ENCODE results near the gene ABCA12.

Gene ABCA12

GRCh38 chr2:215110918-215111317, 27.5 kb downstream of the ABCA12 start:
- DNase-seq, result no peak

DNA sequence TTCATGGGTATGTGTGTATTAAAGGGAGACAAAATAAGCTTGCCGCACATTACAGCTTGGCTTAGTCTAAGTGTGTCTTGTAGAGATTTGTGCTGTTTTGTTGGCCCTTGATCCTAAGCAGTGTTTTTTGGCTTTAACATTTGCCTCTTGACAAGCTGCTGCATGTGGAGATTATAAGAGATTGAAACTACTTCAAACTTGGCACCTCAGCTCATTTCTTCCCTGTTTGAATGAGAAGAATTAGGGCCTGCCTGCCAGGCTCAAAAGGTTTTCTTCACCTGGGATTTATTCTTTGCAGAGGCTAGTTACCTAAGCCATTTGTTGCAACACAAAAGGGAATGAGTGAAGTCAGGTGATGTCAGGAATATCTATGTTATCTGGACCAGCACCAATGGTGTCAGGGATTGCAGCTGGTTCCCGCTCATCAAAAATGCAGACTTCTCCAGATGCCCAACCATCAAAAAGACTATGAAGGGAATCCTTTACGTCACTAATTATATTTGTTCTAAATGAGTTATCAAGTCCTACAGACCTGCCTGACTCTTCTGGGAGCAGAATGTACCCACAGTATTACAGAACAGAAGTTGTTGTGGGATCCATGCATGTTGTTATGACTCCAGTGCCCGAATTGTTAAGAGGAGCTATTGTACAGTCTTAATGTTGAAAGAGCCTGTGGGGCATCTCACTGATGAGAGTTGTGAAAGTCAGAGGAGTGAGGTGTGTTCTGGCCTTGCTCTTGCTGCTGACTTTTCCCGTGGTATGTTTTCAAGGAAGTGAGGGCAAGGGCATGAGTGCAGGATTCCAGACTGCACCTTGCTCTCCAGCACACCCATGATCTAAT, 31.0 kb downstream of the ABCA12 start:
- DNase-seq, result no peak

GRCh38 chr2:215105607-215106354, 32.6 kb downstream of the ABCA12 start:
- DNase-seq, result no peak

GRCh38 chr2:215104226-215104625, 34.2 kb downstream of the ABCA12 start:
- DNase-seq, result no peak

GRCh38 chr2:215098875-215099274, 39.6 kb downstream of the ABCA12 start:
- DNase-seq, result no peak

- no peak for DNase-seq
Observed at GRCh38 chr2:215084080-215084479, 54.3 kb downstream of the ABCA12 start.

GRCh38 chr2:215083146-215083545, 55.3 kb downstream of the ABCA12 start:
- DNase-seq, result no peak

DNA sequence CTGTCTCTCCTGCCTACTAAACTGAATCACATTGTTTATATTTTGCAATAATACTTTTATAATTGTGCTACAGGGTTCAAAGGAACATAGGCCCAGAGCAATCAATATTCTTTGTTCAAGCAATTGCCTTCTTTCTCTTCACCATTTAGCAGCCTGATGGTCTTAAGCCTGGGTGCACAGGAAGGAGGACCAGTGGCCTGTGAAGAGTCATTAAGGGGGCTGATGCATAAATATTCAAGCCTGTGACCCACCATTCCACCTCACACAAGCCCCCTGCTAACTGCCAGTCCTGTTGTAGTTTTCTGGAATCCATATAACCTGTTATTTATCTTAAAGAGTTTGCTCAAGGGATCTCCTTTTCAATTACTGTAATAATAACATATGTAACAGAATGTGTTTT, 56.0 kb downstream of the ABCA12 start:
- DNase-seq, result no peak

DNA sequence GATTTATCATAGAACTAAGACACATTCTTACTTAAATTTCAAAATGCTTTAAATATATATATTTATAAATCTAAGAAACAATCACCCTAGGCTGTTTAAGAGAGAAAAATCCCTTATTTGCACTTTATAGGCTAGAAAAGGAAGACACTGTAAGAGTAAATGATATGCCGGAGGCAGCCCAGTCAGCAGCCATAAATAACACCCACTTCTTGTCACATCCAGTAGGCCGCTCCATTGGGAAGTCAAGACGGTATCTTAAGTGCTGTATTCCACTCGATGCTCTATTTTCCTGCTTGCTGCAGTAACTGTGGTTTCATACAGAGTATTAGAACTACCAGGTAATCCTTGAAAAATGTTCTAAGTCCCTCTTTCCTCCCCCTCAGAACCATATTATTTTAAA, 57.9 kb downstream of the ABCA12 start:
- no peak for DNase-seq

DNA sequence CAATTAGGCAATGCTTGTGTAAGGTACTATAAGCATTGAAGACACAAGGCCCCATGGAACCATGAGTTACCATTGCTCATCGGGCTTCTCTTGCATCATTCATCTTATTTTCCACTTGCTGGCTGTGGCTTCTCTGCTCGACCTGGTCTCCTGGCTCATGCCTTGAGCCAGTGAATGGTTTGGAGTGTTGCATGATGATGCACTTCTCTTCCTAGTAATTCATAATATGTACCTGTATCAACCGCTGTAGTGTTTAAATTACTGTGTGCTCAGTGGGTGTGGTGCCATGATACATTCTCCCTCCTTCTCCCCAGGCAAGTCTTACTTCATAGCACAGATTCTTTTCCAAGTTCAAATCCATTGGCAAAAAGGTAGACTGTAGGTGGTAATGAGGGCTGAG, 66.8 kb downstream of the ABCA12 start:
- no peak for DNase-seq

- no peak for DNase-seq
Observed at GRCh38 chr2:215068399-215068798, 70.0 kb downstream of the ABCA12 start.

DNA sequence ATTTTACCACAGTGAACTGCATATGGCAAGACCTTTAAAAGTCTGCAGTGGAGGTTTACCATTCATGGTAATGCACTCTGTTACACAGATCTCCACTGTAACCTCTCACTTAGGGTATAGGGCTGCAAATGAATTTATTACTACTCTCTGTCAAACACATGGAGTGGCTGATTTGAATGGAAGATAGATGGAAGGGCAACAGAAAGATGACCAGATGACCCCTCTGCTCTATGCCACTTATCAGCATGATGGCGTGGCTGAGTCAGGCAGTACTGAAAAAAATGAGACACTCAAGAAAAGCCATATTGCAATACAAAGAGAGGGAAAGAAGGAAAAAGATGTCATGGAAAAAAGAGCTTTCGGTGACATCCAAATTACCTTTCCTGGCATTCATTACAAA, 72.3 kb downstream of the ABCA12 start:
- DNase-seq, result no peak

- no peak for DNase-seq
Observed at GRCh38 chr2:215063526-215063925, 74.9 kb downstream of the ABCA12 start.

- no peak for DNase-seq
Observed at GRCh38 chr2:215060861-215061536, 77.4 kb downstream of the ABCA12 start.

- DNase-seq, result no peak
Observed at GRCh38 chr2:215059724-215060123, 78.7 kb downstream of the ABCA12 start.

DNA sequence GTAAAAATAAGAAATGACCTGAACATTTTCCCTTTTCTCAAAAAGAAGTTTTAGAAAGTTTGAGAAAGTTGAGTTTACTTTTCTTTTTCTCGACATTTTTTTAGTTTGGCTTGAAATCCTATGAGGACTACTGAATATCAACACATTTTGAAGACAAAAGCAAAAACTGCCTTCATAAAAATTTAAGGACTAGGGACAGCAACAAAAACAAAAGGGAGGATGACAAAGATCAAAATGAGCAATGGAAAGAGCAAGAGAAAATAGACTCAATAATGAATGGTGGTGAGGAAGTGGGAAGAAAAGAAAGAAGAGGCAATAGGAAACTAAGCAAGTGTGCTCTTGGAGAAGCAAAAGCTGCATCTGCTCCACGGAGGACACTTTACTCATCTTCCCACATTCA, 82.5 kb downstream of the ABCA12 start:
- no peak for DNase-seq

DNA sequence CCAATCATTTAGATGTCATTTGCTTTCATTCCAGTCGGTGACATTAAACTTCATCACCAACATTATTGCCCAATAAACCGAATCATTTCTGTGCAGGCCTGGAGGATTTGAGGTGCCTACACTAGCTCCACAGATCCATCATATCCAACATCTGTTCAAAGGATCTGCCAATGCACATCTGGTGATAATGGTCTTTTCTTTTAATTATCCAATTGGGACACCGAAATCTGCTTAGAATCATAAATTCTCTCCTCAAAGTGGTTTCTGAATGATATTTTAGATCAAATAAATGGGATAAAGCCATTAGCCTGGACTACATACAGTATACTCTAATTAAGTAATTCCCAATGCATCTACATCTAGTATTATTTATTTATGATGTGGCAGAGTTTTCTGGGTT, 85.6 kb downstream of the ABCA12 start:
- no peak for DNase-seq

DNA sequence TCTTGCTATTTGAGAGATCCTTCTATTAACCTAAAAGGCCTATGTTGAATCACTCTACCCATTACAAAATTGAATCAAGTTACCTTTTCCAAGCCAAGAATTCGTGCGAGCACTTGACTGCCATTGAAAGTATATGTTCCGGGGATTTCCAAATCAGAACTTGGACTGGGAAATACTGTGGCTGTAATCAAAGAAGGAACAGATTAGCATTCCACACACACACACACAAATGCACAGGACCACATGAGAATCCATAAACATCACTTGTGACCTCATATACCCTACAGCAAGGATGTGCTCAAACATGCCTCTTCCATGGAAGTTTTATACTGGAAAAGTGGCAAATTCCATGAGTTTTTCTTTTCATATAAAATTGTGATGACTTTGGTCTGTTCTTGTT, 86.0 kb downstream of the ABCA12 start:
- DNase-seq, result no peak

- DNase-seq, result no peak
Observed at GRCh38 chr2:215049341-215049740, 89.1 kb downstream of the ABCA12 start.

DNA sequence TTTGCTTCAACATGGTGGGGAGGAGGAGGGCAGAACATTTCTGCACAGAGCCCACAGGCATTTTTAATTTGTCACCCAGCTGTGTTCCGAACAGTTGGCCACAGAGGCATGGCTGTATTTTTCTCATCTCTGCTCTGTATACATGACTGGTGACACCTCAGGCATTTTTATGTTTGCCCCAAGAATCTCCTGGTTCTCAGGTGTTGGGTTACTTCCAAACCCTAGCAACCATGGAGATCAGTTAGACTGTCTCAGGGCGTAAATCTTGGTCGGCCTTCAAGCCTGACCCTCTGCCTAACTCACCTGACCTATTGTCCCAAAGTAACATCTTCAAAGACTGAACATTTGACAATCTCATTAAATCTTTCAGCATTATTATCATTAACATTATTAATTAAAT, 100.0 kb downstream of the ABCA12 start:
- no peak for DNase-seq

DNA sequence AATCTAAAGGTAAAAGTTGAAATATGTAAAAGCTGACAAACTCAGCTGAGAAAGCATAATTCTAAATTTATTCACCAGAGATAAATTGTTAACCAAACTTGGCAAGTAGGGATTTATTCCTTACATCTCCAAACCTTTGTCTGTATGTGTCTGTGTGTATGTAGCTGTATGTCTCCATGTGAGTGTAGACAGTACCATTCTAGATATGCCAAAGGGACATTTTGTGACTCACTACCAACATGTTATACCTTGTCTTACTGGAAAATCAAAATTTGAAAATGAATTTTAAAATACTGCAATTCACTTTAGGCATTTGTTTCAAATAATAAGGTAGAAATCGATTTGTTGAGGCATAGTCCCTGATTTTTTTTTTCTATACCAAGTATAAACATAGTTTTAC, 102.1 kb downstream of the ABCA12 start:
- DNase-seq, result no peak

DNA sequence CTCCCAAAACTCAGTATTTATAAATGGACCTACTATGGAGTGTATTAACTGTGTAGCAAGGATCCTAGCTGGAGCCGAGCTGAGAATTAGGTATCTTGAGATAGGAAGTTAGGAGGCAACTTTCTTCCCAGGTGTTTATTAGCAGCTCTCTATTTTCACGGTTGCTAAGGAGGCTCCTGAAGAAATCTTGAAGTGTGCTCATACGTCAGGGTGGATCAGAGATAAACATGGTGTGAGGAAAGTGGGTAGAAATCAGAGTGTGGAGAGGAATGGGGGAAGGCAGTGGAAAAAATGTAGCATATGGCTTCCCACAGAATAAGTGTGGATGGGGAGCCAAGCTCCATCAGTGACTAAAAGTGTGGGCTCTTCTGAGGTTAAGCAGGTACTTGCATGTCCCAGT, 104.3 kb downstream of the ABCA12 start:
- no peak for DNase-seq

DNA sequence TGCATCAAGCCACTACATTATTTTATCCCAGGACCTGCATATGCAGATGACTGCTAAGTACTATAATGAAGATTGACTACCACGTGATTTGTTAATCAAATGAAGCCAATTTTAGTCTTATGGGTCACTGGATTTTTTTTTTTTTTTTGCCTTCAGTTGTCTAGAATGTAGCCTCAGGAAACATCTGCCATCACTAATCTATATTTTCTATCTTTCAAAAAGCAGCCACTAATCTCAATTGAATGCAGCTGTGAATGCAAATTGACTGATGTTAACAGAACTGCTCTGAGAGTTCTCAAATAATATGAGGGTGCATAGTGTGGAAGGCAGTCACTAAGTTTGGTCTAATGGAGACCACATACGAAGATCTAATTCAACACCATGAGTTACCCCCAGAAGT, 106.3 kb downstream of the ABCA12 start:
- DNase-seq, result no peak

- DNase-seq, result no peak
Observed at GRCh38 chr2:215031321-215031720, 107.1 kb downstream of the ABCA12 start.
